Activated naive CD4-positive, alpha-beta T cell treated with anti-CD3 and anti-CD28 coated beads for 36 hours (primary cell): ENCODE results near the gene KRT16. TPM values are rescaled to one million over a fixed set of nuclear protein-coding genes. Genes with fewer than 3 reads are reported as not detected.
"Not testable (repeated sequence)": the region's sequence is repeated elsewhere in the genome, so short reads cannot be mapped to it uniquely, and the experiment has no call there.

Experiments
- CTCF ChIA-PET: fragments of 350-600 bp; sonication (Branson Sonifier 250); formaldehyde crosslinking; loops from one replicate; lab custom pipeline; 2021; ENCODE audit warnings: antibody characterized with exemption; lab: Charles Lee
- DNase-seq: peaks from one replicate; pipeline ENCODE4 v3.0.0-alpha.2; 2020
- H3K27ac Mint-ChIP-seq: one replicate; pipeline ENCODE4 v1.8.0; 2021; ENCODE audit warnings: mild to moderate bottlenecking, mixed read lengths
- H3K27me3 Mint-ChIP-seq: one replicate; pipeline ENCODE4 v1.8.0; 2021; ENCODE audit warnings: low read depth, mixed read lengths
- H3K36me3 Mint-ChIP-seq: one replicate; pipeline ENCODE4 v1.8.0; 2021; ENCODE audit warnings: low read depth, mixed read lengths
- H3K4me1 Mint-ChIP-seq: one replicate; pipeline ENCODE4 v1.8.0; 2021; ENCODE audit warnings: low read depth, mixed read lengths
- H3K4me3 Mint-ChIP-seq: one replicate; pipeline ENCODE4 v1.8.0; 2021; ENCODE audit warnings: mild to moderate bottlenecking, moderate library complexity, mixed read lengths
- H3K9me3 Mint-ChIP-seq: one replicate; pipeline ENCODE4 v1.8.0; 2021; ENCODE audit warnings: mixed read lengths
- intact Hi-C: fragments of 100-400 bp; cut with micrococcal nuclease; formaldehyde crosslinking; loops from one replicate; pipeline ENCODE4 v1.15.1; 2023
- total RNA-seq, 2 experiments: library from RNA; stranded (reverse); gene quantifications; one replicate each; pipeline ENCODE4 v1.2.3, GENCODE V29; 2021

Gene KRT16
- total RNA-seq, 2 experiments from 2014 or later: not detected

GRCh38 chr17:41580687-41581365 lies 31.7 kb downstream of the KRT16 start:
- Mint-ChIP-seq H3K9me3 (no peaks in the 10 kb centered on the region), H3K27me3 (peaks cover 29% of the 10 kb centered on the region), H3K36me3 (no peaks in the 10 kb centered on the region), H3K27ac (no peak overlapping the region), H3K4me3 (no peak overlapping the region), H3K4me1 (no peaks in the 10 kb centered on the region)
- intact Hi-C loops: no loop called here
- CTCF ChIA-PET: interaction anchor here (0.5 to 1.9 kb wide), 4 partner anchors 9 to 82 kb away, joined by 3 to 9 read pairs (median 4); partner anchors contain the start of gene KRT9
- no peak for DNase-seq

- no peak overlapping the region for H3K4me3 Mint-ChIP-seq
- DNase-seq: no peak
- CTCF ChIA-PET: interaction anchor here (0.6 to 2.6 kb wide), 7 partner anchors 9 to 85 kb away, joined by 3 to 13 read pairs (median 5); no protein-coding TSS in a partner anchor
- H3K9me3 Mint-ChIP-seq: no peaks in the 10 kb centered on the region
- intact Hi-C loops: no loop called here
- H3K4me1 Mint-ChIP-seq: no peaks in the 10 kb centered on the region
- H3K27me3 Mint-ChIP-seq: peaks cover 32% of the 10 kb centered on the region
- no peaks in the 10 kb centered on the region for H3K36me3 Mint-ChIP-seq
- H3K27ac Mint-ChIP-seq: no peak overlapping the region
Observed at GRCh38 chr17:41580244-41580575, 32.4 kb downstream of the KRT16 start.

- H3K4me1 Mint-ChIP-seq: no peaks in the 10 kb centered on the region
- peaks cover 35% of the 10 kb centered on the region for H3K27me3 Mint-ChIP-seq
- H3K9me3 Mint-ChIP-seq: no peaks in the 10 kb centered on the region
- no peak overlapping the region for H3K4me3 Mint-ChIP-seq
- DNase-seq: peak; percentile 91
- no peaks in the 10 kb centered on the region for H3K36me3 Mint-ChIP-seq
- intact Hi-C loops: loop anchor here (1.0 kb wide), 1 partner anchor 69 kb away; no protein-coding TSS in a partner anchor
- CTCF ChIA-PET: interaction anchor here (0.6 to 2.6 kb wide), 11 partner anchors 9 to 128 kb away, joined by 3 to 13 read pairs (median 3); no protein-coding TSS in a partner anchor
- no peak overlapping the region for H3K27ac Mint-ChIP-seq
Observed at GRCh38 chr17:41579484-41580243, 32.9 kb downstream of the KRT16 start.

GRCh38 chr17:41578971-41579370 lies 33.6 kb downstream of the KRT16 start:
- Mint-ChIP-seq H3K27ac (no peak overlapping the region), H3K4me3 (no peak overlapping the region), H3K36me3 (no peaks in the 10 kb centered on the region), H3K27me3 (peaks cover 35% of the 10 kb centered on the region), H3K4me1 (no peaks in the 10 kb centered on the region), H3K9me3 (no peaks in the 10 kb centered on the region)
- CTCF ChIA-PET: interaction anchor here (0.8 to 2.6 kb wide), 9 partner anchors 12 to 127 kb away, joined by 3 to 13 read pairs (median 4); no protein-coding TSS in a partner anchor
- intact Hi-C loops: loop anchor here (1.0 kb wide), 1 partner anchor 69 kb away; no protein-coding TSS in a partner anchor
- no peak for DNase-seq

- H3K4me3 Mint-ChIP-seq: no peak overlapping the region
- H3K27ac Mint-ChIP-seq: no peak overlapping the region
- intact Hi-C loops: no loop called here
- H3K4me1 Mint-ChIP-seq: no peaks in the 10 kb centered on the region
- no peak for DNase-seq
- CTCF ChIA-PET: interaction anchor here (0.8 to 2.6 kb wide), 5 partner anchors 13 to 126 kb away, joined by 3 to 13 read pairs (median 5); no protein-coding TSS in a partner anchor
- H3K9me3 Mint-ChIP-seq: no peaks in the 10 kb centered on the region
- no peaks in the 10 kb centered on the region for H3K36me3 Mint-ChIP-seq
- H3K27me3 Mint-ChIP-seq: peaks cover 33% of the 10 kb centered on the region
Observed at GRCh38 chr17:41578538-41578937, 34.0 kb downstream of the KRT16 start.

GRCh38 chr17:41576740-41577139 lies 35.8 kb downstream of the KRT16 start:
- H3K36me3 Mint-ChIP-seq, H3K9me3 Mint-ChIP-seq, H3K4me3 Mint-ChIP-seq, H3K27ac Mint-ChIP-seq, CTCF ChIA-PET, H3K4me1 Mint-ChIP-seq, intact Hi-C loops, DNase-seq: not testable (repeated sequence)
- H3K27me3 Mint-ChIP-seq: peaks cover 37% of the 10 kb centered on the region

- CTCF ChIA-PET: no interaction called here
- no peaks in the 10 kb centered on the region for H3K9me3 Mint-ChIP-seq
- intact Hi-C loops: no loop called here
- no peaks in the 10 kb centered on the region for H3K4me1 Mint-ChIP-seq
- no peak overlapping the region for H3K27ac Mint-ChIP-seq
- no peak for DNase-seq
- H3K4me3 Mint-ChIP-seq: no peak overlapping the region
- peaks cover 33% of the 10 kb centered on the region for H3K27me3 Mint-ChIP-seq
- H3K36me3 Mint-ChIP-seq: no peaks in the 10 kb centered on the region
Observed at GRCh38 chr17:41575336-41575735, 37.2 kb downstream of the KRT16 start.

GRCh38 chr17:41571561-41572434 lies 40.8 kb downstream of the KRT16 start, which contains the start of gene KRT9:
Gene KRT9, minus strand, starts transcription at chr17:41572059. Its CDS starts 67 bp downstream, at chr17:41571992.
- H3K27me3 Mint-ChIP-seq: peaks cover 14% of the 10 kb centered on the region
- H3K4me1 Mint-ChIP-seq: peaks cover 8% of the 10 kb centered on the region
- H3K36me3 Mint-ChIP-seq: no peaks in the 10 kb centered on the region
- CTCF ChIA-PET: interaction anchor here (0.7 to 1.9 kb wide), 2 partner anchors 9 to 91 kb away, joined by 3 to 5 read pairs; no protein-coding TSS in a partner anchor
- H3K27ac Mint-ChIP-seq: no peak within 1 kb of the TSS
- H3K9me3 Mint-ChIP-seq: peaks cover 7% of the 10 kb centered on the region
- H3K4me3 Mint-ChIP-seq: no peak within 1 kb of the TSS
- no peak for DNase-seq
- intact Hi-C loops: no loop called here

- no peak for DNase-seq
- no peak overlapping the region for H3K4me3 Mint-ChIP-seq
- peaks cover 8% of the 10 kb centered on the region for H3K4me1 Mint-ChIP-seq
Observed at GRCh38 chr17:41567317-41567716, 45.2 kb downstream of the KRT16 start.

GRCh38 chr17:41565338-41565737 lies 47.2 kb downstream of the KRT16 start:
- CTCF ChIA-PET: interaction anchor here (1.1 to 2.4 kb wide), 4 partner anchors 17 to 102 kb away, joined by 3 to 8 read pairs (median 6); no protein-coding TSS in a partner anchor
- intact Hi-C loops: no loop called here
- Mint-ChIP-seq H3K36me3 (no peaks in the 10 kb centered on the region), H3K27ac (no peak overlapping the region), H3K9me3 (peaks cover 7% of the 10 kb centered on the region), H3K4me3 (no peak overlapping the region), H3K4me1 (peaks cover 8% of the 10 kb centered on the region), H3K27me3 (peaks cover 15% of the 10 kb centered on the region)
- DNase-seq: no peak

More at GRCh38 chr17:41567317-41567716, 45.2 kb downstream of the KRT16 start:
- Mint-ChIP-seq H3K36me3 (no peaks in the 10 kb centered on the region), H3K27me3 (peaks cover 3% of the 10 kb centered on the region), H3K9me3 (peaks cover 7% of the 10 kb centered on the region), H3K27ac (no peak overlapping the region)
- CTCF ChIA-PET: interaction anchor here (0.6 to 1.3 kb wide), 3 partner anchors 9 to 61 kb away, joined by 3 to 5 read pairs (median 5); no protein-coding TSS in a partner anchor
- intact Hi-C loops: no loop called here

GRCh38 chr17:41563607-41564170 lies 48.9 kb downstream of the KRT16 start:
- peaks cover 8% of the 10 kb centered on the region for H3K4me1 Mint-ChIP-seq
- no peaks in the 10 kb centered on the region for H3K36me3 Mint-ChIP-seq
- H3K27ac Mint-ChIP-seq: no peak overlapping the region
- CTCF ChIA-PET: interaction anchor here (1.4 to 2.0 kb wide), 2 partner anchors 15 to 99 kb away, joined by 4 to 8 read pairs; no protein-coding TSS in a partner anchor
- H3K4me3 Mint-ChIP-seq: no peak overlapping the region
- intact Hi-C loops: no loop called here
- peaks cover 7% of the 10 kb centered on the region for H3K9me3 Mint-ChIP-seq
- no peak for DNase-seq
- H3K27me3 Mint-ChIP-seq: peaks cover 20% of the 10 kb centered on the region
